Kidney epithelial cell (primary cell): ENCODE data around the gene EGF. TPM values are rescaled to one million over a fixed set of nuclear protein-coding genes. Genes with fewer than 3 reads are reported as not detected.

Source experiments
- DNase-seq: peaks from one replicate; pipeline ENCODE4 v3.0.0-alpha.2; 2010; ENCODE audit warnings: low read depth
- H3K27me3 ChIP-seq: 2 replicates; pipeline ENCODE4 v1.6.0; 2011; ENCODE audit warnings: low read length; ENCODE audit not compliant: control insufficient read depth, insufficient read depth
- H3K36me3 ChIP-seq: 2 replicates; pipeline ENCODE4 v1.5.1; 2011; ENCODE audit warnings: low read length; ENCODE audit not compliant: control insufficient read depth, insufficient read depth
- H3K4me3 ChIP-seq: 2 replicates; pipeline ENCODE4 v1.5.1; 2011; ENCODE audit warnings: low read depth, mild to moderate bottlenecking, control low read depth, low read length
- CTCF ChIP-seq: IDR thresholded peaks from 2 replicates; pipeline ENCODE4 v1.5.1; 2011; ENCODE audit warnings: mild to moderate bottlenecking, moderate library complexity, low read length, control low read depth, inconsistent platforms; ENCODE audit not compliant: insufficient read depth, poor library complexity, severe bottlenecking
- total RNA-seq: library from RNA; depleted of rRNA; stranded (reverse); fragments of >200 nt; gene quantifications from 2 replicates; pipeline ENCODE4 v1.2.3, GENCODE V29; 2015

Gene EGF
- total RNA-seq, 1 donor from 2014 or later, result 0.21 TPM

- Histone ChIP-seq H3K36me3 (no peaks in the 10 kb centered on the region), H3K27me3 (no peaks in the 10 kb centered on the region), H3K4me3 (no peak overlapping the region)
- no peak for DNase-seq
- no peak for TF ChIP-seq CTCF
Observed at GRCh38 chr4:109915385-109916026, 2.8 kb downstream of the EGF start.

DNA sequence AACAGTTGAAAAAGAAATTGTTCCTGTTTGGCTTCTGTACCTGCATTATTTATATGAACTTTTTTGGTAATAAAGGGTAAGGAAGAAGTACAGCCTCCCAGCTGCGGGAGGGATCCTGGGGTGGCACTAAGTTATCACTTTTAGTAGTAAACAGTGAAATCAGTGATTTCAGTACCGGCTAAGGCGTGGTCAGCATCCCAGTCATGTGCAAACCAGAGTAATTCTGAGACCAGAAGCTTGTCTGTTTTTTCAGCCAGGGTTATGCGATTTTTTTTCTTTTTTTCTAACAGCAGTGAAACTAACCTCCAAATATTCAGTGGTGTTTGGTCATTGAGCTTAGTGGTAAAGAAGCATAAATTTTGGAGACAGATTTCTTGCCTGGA lies 3.3 kb downstream of the EGF start:
- H3K36me3 ChIP-seq, result no peaks in the 10 kb centered on the region
- H3K4me3 ChIP-seq, result no peak overlapping the region
- H3K27me3 ChIP-seq, result no peaks in the 10 kb centered on the region
- TF ChIP-seq CTCF, result no peak
- no peak for DNase-seq

DNA sequence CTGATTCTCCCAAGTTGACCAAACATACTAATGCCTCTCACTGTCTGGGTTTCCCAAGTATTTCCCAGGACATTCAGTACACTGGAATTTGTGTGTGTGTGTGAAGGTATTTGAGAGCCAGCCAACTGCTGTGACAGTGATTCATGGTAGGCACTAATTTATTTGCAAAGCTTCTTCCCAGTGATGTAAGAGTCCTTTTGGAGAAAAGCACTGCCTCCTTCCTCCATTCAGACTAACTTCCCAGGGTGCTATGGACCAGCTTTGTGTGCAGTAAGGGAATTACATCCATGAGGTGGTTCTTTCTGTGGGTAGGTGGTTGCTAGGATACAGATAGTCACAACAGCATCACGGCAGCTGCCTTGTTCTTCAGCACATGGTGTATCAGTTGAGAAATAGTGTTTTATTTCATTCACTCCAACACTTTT lies 8.7 kb downstream of the EGF start:
- TF ChIP-seq CTCF, result no peak
- H3K27me3 ChIP-seq, result no peaks in the 10 kb centered on the region
- no peak overlapping the region for H3K4me3 ChIP-seq
- no peaks in the 10 kb centered on the region for H3K36me3 ChIP-seq
- peak; percentile 96 for DNase-seq

GRCh38 chr4:109925396-109925795 lies 12.7 kb downstream of the EGF start:
- H3K4me3 ChIP-seq, result no peak overlapping the region
- no peaks in the 10 kb centered on the region for H3K36me3 ChIP-seq

GRCh38 chr4:109928327-109929045 lies 15.8 kb downstream of the EGF start:
- DNase-seq, result no peak
- no peak for TF ChIP-seq CTCF
- Histone ChIP-seq H3K4me3 (no peak overlapping the region), H3K36me3 (no peaks in the 10 kb centered on the region), H3K27me3 (no peaks in the 10 kb centered on the region)

More at GRCh38 chr4:109925396-109925795, 12.7 kb downstream of the EGF start:
- no peak for DNase-seq
- no peaks in the 10 kb centered on the region for H3K27me3 ChIP-seq
- TF ChIP-seq CTCF, result no peak
